Nephron (organoid): Measurements from ENCODE around the gene GOLGB1.

Experiments used
- H3K27ac Mint-ChIP-seq, 3 experiments: 2 replicates each; pipeline ENCODE4 v1.8.0; 2020; ENCODE audit warnings: mixed read lengths in 3 of 3, mild to moderate bottlenecking in 2 of 3, moderate library complexity in 1 of 3
- H3K27me3 Mint-ChIP-seq: 2 replicates; pipeline ENCODE4 v1.8.0; 2021; ENCODE audit warnings: low read depth, mild to moderate bottlenecking, moderate library complexity, mixed read lengths
- H3K36me3 Mint-ChIP-seq: 2 replicates; pipeline ENCODE4 v1.8.0; 2020; ENCODE audit warnings: low read depth, mixed read lengths
- H3K4me1 Mint-ChIP-seq: 2 replicates; pipeline ENCODE4 v1.8.0; 2020; ENCODE audit warnings: mixed read lengths
- H3K4me3 Mint-ChIP-seq, 3 experiments: 2 replicates each; pipeline ENCODE4 v1.8.0; 2020; ENCODE audit warnings: mild to moderate bottlenecking in 3 of 3, mixed read lengths in 3 of 3, moderate library complexity in 2 of 3
- H3K9me3 Mint-ChIP-seq: 2 replicates; pipeline ENCODE4 v1.8.0; 2020; ENCODE audit warnings: mixed read lengths
- CTCF ChIP-seq, 3 experiments: fragments of 200-600 bp; sonication (generic); IDR thresholded peaks; one replicate each; pipeline ENCODE4 v1.5.0; 2021; ENCODE audit warnings: antibody characterized with exemption in 3 of 3; ENCODE audit not compliant: unreplicated experiment in 3 of 3

The GOLGB1 gene

DNA sequence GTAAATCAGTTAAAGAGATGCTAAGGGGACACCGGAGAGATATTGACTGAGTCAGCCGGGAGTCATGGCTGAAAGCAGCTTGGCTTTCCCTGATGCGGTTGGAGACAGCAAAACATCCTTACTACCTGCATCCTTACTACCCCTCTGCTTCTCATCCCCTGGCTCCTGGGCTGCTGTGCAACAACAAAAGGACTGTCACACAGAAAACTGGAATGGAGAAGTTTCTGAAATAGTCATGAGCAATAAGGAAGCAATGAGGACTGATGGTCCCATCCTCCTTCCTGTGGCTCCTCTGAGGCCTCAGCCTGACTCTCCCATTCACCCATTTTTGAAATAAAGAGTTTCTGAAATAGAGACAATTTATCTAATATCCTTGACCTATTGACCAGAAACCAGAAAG, 90.0 kb downstream of the GOLGB1 start:
- no peak overlapping the region for H3K4me3 Mint-ChIP-seq
- peaks cover 14% of the 10 kb centered on the region for H3K4me1 Mint-ChIP-seq
- no peak for TF ChIP-seq CTCF (IDR thresholded peaks at IDR 0.05; ENCODE audit: unreplicated experiment in 3 of 3)
- no peak overlapping the region for H3K27ac Mint-ChIP-seq
- H3K36me3 Mint-ChIP-seq: peaks cover 25% of the 10 kb centered on the region
- H3K27me3 Mint-ChIP-seq: no peaks in the 10 kb centered on the region
- no peaks in the 10 kb centered on the region for H3K9me3 Mint-ChIP-seq

GRCh38 chr3:121658716-121659435, 90.7 kb downstream of the GOLGB1 start:
- no peaks in the 10 kb centered on the region for H3K9me3 Mint-ChIP-seq
- peaks cover 13% of the 10 kb centered on the region for H3K4me1 Mint-ChIP-seq
- H3K4me3 Mint-ChIP-seq: no peak overlapping the region
- no peak overlapping the region for H3K27ac Mint-ChIP-seq
- H3K27me3 Mint-ChIP-seq: no peaks in the 10 kb centered on the region
- H3K36me3 Mint-ChIP-seq: peaks cover 18% of the 10 kb centered on the region
- TF ChIP-seq CTCF (IDR thresholded peaks at IDR 0.05; ENCODE audit: unreplicated experiment in 3 of 3): no peak

DNA sequence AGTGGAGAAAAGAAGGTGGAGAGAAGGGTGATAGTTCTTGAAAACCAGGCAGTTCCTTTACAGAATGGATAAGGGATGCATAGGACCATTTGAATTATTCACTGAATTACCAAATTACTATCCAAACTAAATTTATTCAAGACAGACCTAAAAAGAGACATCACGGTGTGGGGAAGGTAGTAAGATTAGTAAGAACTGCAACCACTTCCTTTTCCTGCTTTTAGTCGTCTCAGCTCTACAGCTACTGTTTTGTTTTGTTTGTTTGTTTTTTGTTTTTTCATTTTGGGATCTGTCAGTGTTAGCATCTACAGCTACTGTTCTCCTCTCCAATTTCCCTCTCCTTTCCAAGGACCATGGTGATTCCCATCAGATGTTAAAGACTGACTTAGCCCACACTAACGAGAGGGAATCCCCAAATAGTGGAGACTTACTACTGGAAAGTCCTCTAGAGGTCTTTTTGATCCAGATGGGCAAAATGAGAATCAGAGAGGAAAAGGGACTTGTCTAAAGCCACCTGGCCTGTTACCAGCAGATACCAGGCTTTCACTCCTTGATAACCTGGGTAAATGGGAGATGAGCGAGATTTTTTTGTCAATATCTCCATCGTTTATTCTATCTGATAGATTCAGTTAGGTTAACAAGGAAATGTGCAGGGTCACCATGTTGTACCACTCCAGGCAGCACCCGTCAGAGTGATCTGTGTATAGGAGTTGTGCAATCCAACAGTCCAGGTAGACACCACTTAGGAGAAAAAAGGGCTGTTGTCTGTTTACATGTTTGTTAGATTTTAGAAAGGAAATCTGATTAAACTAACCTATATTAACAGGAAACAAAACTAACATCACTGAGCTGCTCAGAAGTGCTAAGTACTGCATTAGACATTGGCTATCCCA, 94.8 kb downstream of the GOLGB1 start:
- Mint-ChIP-seq H3K9me3 (no peaks in the 10 kb centered on the region), H3K4me3 (no peak overlapping the region), H3K36me3 (no peaks in the 10 kb centered on the region), H3K27ac (no peak overlapping the region), H3K27me3 (no peaks in the 10 kb centered on the region), H3K4me1 (no peaks in the 10 kb centered on the region)
- no peak for TF ChIP-seq CTCF (IDR thresholded peaks at IDR 0.05; ENCODE audit: unreplicated experiment in 3 of 3)

- no peak for TF ChIP-seq CTCF (IDR thresholded peaks at IDR 0.05; ENCODE audit: unreplicated experiment in 3 of 3)
These were observed 97.9 kb downstream of the GOLGB1 start for GRCh38 chr3:121651684-121652083.

DNA sequence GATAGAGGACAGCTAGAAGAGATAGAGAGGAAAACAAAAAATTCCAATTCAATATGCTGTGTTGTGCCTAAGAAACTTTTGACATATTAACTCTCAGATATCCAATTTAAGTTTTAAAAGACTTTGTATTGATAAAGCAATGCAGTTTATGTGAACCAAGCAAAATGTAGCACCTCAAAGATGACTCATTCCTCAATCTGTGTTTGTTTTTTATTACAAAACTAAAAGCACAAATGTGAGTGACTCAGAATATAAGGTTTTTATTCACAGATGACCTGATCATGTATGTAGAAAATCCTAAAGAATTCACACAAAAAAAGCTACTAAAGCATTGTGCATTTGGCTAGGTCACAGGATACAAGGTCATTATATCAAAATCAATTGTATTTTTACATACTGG, 99.9 kb downstream of the GOLGB1 start:
- Mint-ChIP-seq H3K36me3 (no peaks in the 10 kb centered on the region), H3K4me3 (no peak overlapping the region), H3K27ac (no peak overlapping the region), H3K27me3 (no peaks in the 10 kb centered on the region), H3K9me3 (no peaks in the 10 kb centered on the region), H3K4me1 (peaks cover 5% of the 10 kb centered on the region)
- TF ChIP-seq CTCF (IDR thresholded peaks at IDR 0.05; ENCODE audit: unreplicated experiment in 3 of 3): no peak

More at GRCh38 chr3:121651684-121652083, 97.9 kb downstream of the GOLGB1 start:
- Mint-ChIP-seq H3K36me3 (no peaks in the 10 kb centered on the region), H3K4me1 (peaks cover 5% of the 10 kb centered on the region), H3K27me3 (no peaks in the 10 kb centered on the region), H3K27ac (no peak overlapping the region), H3K9me3 (no peaks in the 10 kb centered on the region), H3K4me3 (no peak overlapping the region)
